SHP77 treated with DMSO at 0.1 percent for 48 hours (cell line): Measurements from ENCODE around the gene SUFU.
"Not testable (repeated sequence)": the region's sequence is repeated elsewhere in the genome, so short reads cannot be mapped to it uniquely, and the experiment has no call there.

Source experiments
- DNase-seq: peaks from one replicate; lab custom pipeline; 2025; lab: John Stamatoyannopoulos, UW

Gene SUFU

GRCh38 chr10:102503264-102504178 lies at the start of gene SUFU:
SUFU (plus strand) TSS chr10:102503972; CDS start chr10:102504153, 181 bp downstream.
- DNase-seq: peak; percentile 89

GRCh38 chr10:102454662-102455487 lies 48.9 kb upstream of the SUFU start:
- not testable (repeated sequence) for DNase-seq

- DNase-seq: no peak
Observed at GRCh38 chr10:102455893-102456471, 47.8 kb upstream of the SUFU start.

- DNase-seq: no peak
Observed at GRCh38 chr10:102457591-102458150, 46.1 kb upstream of the SUFU start.

GRCh38 chr10:102458656-102459055 lies 45.1 kb upstream of the SUFU start:
- DNase-seq: no peak

GRCh38 chr10:102460836-102461186 lies 43.0 kb upstream of the SUFU start:
- peak; percentile 85 for DNase-seq

GRCh38 chr10:102461187-102462054 lies 42.4 kb upstream of the SUFU start:
- peak; percentile 85 for DNase-seq

GRCh38 chr10:102462512-102463054 lies 41.2 kb upstream of the SUFU start:
- no peak for DNase-seq

- no peak for DNase-seq
Observed at GRCh38 chr10:102463983-102464382, 39.8 kb upstream of the SUFU start.

- DNase-seq: no peak
Observed at GRCh38 chr10:102465466-102465865, 38.3 kb upstream of the SUFU start.

GRCh38 chr10:102467318-102467717 lies 36.5 kb upstream of the SUFU start:
- DNase-seq: no peak

- no peak for DNase-seq
Observed at GRCh38 chr10:102467971-102468438, 35.8 kb upstream of the SUFU start.

GRCh38 chr10:102468683-102469082 lies 35.1 kb upstream of the SUFU start:
- DNase-seq: no peak

- no peak for DNase-seq
Observed at GRCh38 chr10:102470579-102471546, 32.9 kb upstream of the SUFU start.

GRCh38 chr10:102473445-102474331 lies 30.1 kb upstream of the SUFU start:
- DNase-seq: no peak

- DNase-seq: no peak
Observed at GRCh38 chr10:102475451-102476040, 28.2 kb upstream of the SUFU start.

GRCh38 chr10:102476466-102477141 lies 27.2 kb upstream of the SUFU start:
- DNase-seq: no peak

- DNase-seq: no peak
Observed at GRCh38 chr10:102479651-102480050, 24.1 kb upstream of the SUFU start.
